ENCODE data around the gene IMMP2L. TPM values are rescaled to one million over a fixed set of nuclear protein-coding genes. Genes with fewer than 3 reads are reported as not detected.

The IMMP2L gene
- total RNA-seq, 1 donor from 2014 or later, result 21.5 TPM

- no peaks in the 10 kb centered on the region for H4K20me1 ChIP-seq (ENCODE audit: low read depth)
- no peaks in the 10 kb centered on the region for H3K27me3 ChIP-seq
- Mint-ChIP-seq H3K4me1 (peaks cover under 1% of the 10 kb centered on the region), H3K4me3 (no peak overlapping the region), H3K27me3 (ENCODE audit: insufficient read depth, low read depth) (no peaks in the 10 kb centered on the region), H3K9me3 (peaks cover 3% of the 10 kb centered on the region), H3K27ac (no peak overlapping the region), H3K36me3 (no peaks in the 10 kb centered on the region)
- no peaks in the 10 kb centered on the region for H3K36me3 ChIP-seq
- H3K4me2 ChIP-seq, result no peak overlapping the region
- H3F3A ChIP-seq (ENCODE audit: low read depth), result no peaks in the 10 kb centered on the region
- H3K79me2 ChIP-seq (ENCODE audit: low read depth), result no peaks in the 10 kb centered on the region
- TF ChIP-seq CTCF (IDR thresholded peaks at IDR 0.05) (no peak), EZH2 (IDR thresholded peaks at IDR 0.05) (no peak), EZH2phosphoT487 (IDR thresholded peaks at IDR 0.05) (no peak)
- DNase-seq (ENCODE audit: low spot score), result no peak
- no peak overlapping the region for H3K27ac ChIP-seq
- H3K4me1 ChIP-seq, result no peaks in the 10 kb centered on the region
- H2AFZ ChIP-seq (replicated peaks), result no peak overlapping the region
- no peaks in the 10 kb centered on the region for H3K9me3 ChIP-seq (ENCODE audit: low read depth)
- H3K4me3 ChIP-seq, result no peak overlapping the region
- no peak overlapping the region for H3K9ac ChIP-seq
Observed at GRCh38 chr7:111174510-111174909, 387.8 kb downstream of the IMMP2L start.

GRCh38 chr7:111173990-111174389 is 388.3 kb downstream of the IMMP2L start:
- H3K4me3 ChIP-seq, result no peak overlapping the region
- no peaks in the 10 kb centered on the region for H3F3A ChIP-seq (ENCODE audit: low read depth)
- Mint-ChIP-seq H3K36me3 (no peaks in the 10 kb centered on the region), H3K4me3 (no peak overlapping the region), H3K9me3 (peaks cover 3% of the 10 kb centered on the region), H3K27me3 (ENCODE audit: insufficient read depth, low read depth) (no peaks in the 10 kb centered on the region), H3K4me1 (peaks cover 5% of the 10 kb centered on the region), H3K27ac (no peak overlapping the region)
- no peaks in the 10 kb centered on the region for H3K4me1 ChIP-seq
- no peaks in the 10 kb centered on the region for H3K27me3 ChIP-seq
- no peaks in the 10 kb centered on the region for H4K20me1 ChIP-seq (ENCODE audit: low read depth)
- H3K36me3 ChIP-seq, result no peaks in the 10 kb centered on the region
- no peak overlapping the region for H3K4me2 ChIP-seq
- H3K79me2 ChIP-seq (ENCODE audit: low read depth), result no peaks in the 10 kb centered on the region
- no peak overlapping the region for H3K27ac ChIP-seq
- DNase-seq (ENCODE audit: low spot score), result no peak
- TF ChIP-seq EZH2phosphoT487 (IDR thresholded peaks at IDR 0.05) (no peak), CTCF (IDR thresholded peaks at IDR 0.05) (no peak), EZH2 (IDR thresholded peaks at IDR 0.05) (no peak)
- H3K9ac ChIP-seq, result no peak overlapping the region
- no peaks in the 10 kb centered on the region for H3K9me3 ChIP-seq (ENCODE audit: low read depth)
- no peak overlapping the region for H2AFZ ChIP-seq (replicated peaks)

DNA sequence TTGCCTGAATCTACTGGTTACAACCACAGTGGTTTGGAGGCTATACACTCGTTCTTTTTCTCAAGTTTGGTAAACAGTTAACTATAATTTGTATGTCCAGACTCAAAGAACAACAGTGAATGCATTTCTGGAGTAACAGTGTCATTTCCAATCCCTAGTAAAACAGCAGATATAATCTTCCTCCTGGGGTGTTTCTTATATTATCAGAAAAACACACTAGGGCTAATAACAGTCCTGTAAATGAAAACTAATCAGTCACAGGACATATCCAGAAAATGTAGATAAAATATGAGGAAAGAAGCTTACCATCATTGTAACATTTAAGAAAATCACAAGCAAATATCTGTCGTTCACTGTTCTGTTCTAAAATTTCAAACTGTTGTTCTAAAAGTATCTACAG is 388.8 kb downstream of the IMMP2L start:
- DNase-seq (ENCODE audit: low spot score), result no peak
- Mint-ChIP-seq H3K36me3 (no peaks in the 10 kb centered on the region), H3K4me3 (no peak overlapping the region)

More for the DNA sequence above, 388.8 kb downstream of the IMMP2L start:
- Histone ChIP-seq H3K36me3 (no peaks in the 10 kb centered on the region), H3K79me2 (ENCODE audit: low read depth) (no peaks in the 10 kb centered on the region), H3K27ac (no peak overlapping the region), H3K9me3 (ENCODE audit: low read depth) (no peaks in the 10 kb centered on the region), H3K4me2 (no peak overlapping the region), H2AFZ (replicated peaks) (no peak overlapping the region), H3K27me3 (no peaks in the 10 kb centered on the region), H3K4me3 (no peak overlapping the region), H3K4me1 (no peaks in the 10 kb centered on the region), H4K20me1 (ENCODE audit: low read depth) (no peaks in the 10 kb centered on the region), H3F3A (ENCODE audit: low read depth) (no peaks in the 10 kb centered on the region), H3K9ac (no peak overlapping the region)
- TF ChIP-seq EZH2phosphoT487 (IDR thresholded peaks at IDR 0.05), result no peak
- no peak for TF ChIP-seq CTCF (IDR thresholded peaks at IDR 0.05)
- TF ChIP-seq EZH2 (IDR thresholded peaks at IDR 0.05), result no peak
- H3K4me1 Mint-ChIP-seq, result peaks cover 9% of the 10 kb centered on the region
- peaks cover under 1% of the 10 kb centered on the region for H3K9me3 Mint-ChIP-seq
- H3K27me3 Mint-ChIP-seq (ENCODE audit: insufficient read depth, low read depth), result no peaks in the 10 kb centered on the region
- H3K27ac Mint-ChIP-seq, result no peak overlapping the region
